A549 (cell line): ENCODE results near the gene CXCL12.

ENCODE experiments used
- BHLHE40 ChIP-seq: IDR thresholded peaks from 2 replicates; pipeline ENCODE4 v1.6.1; 2012; ENCODE audit warnings: low read depth, low read length, inconsistent platforms
- CBX8 ChIP-seq: fragments of 200-600 bp; sonication (generic); IDR thresholded peaks from 2 replicates; pipeline ENCODE4 v1.6.1; 2016
- CTCF ChIP-seq: fragments of >200 bp; sonication (Bioruptor Twin); formaldehyde crosslinking; IDR thresholded peaks from 3 replicates; pipeline ENCODE4 v1.5.1; 2016
- MAX ChIP-seq: IDR thresholded peaks from 2 replicates; pipeline ENCODE4 v1.6.1; 2012
- NFE2L2 ChIP-seq: fragments of 150-350 bp; conservative IDR thresholded peaks from 2 replicates; pipeline ENCODE4 v1.6.1; 2014; ENCODE audit warnings: low read length
- POLR2A ChIP-seq: IDR thresholded peaks from 2 replicates; pipeline ENCODE4 v1.6.1; 2012; ENCODE audit warnings: mild to moderate bottlenecking, low read length
- RAD21 ChIP-seq, 2 experiments: fragments of >200 bp in 1 of 2; sonication (Bioruptor Twin) in 1 of 2; formaldehyde crosslinking in 1 of 2; IDR thresholded peaks in 1 of 2; conservative IDR thresholded peaks in 1 of 2; 2 replicates in 1 of 2; 3 replicates in 1 of 2; pipeline ENCODE4 v1.6.1; 2012 to 2018; ENCODE audit warnings: inconsistent platforms in 1 of 2
- RCOR1 ChIP-seq: fragments of 150-350 bp; IDR thresholded peaks from 2 replicates; pipeline ENCODE4 v1.6.1; 2014; ENCODE audit warnings: antibody characterized with exemption, low read length, low read depth
- REST ChIP-seq: fragments of 200-600 bp; sonication (generic); IDR thresholded peaks from 2 replicates; pipeline ENCODE4 v1.6.1; 2016; ENCODE audit warnings: antibody characterized with exemption, mild to moderate bottlenecking, moderate library complexity
- SMC3 ChIP-seq: fragments of >200 bp; sonication (Bioruptor Twin); formaldehyde crosslinking; IDR thresholded peaks from 3 replicates; pipeline ENCODE4 v1.6.1; 2018; ENCODE audit warnings: inconsistent platforms

- no peak for TF ChIP-seq RCOR1
- TF ChIP-seq REST, result no peak
- no peak for TF ChIP-seq RAD21 (conservative IDR thresholded peaks at IDR 0.05 in 1 of 2, IDR thresholded peaks at IDR 0.05 in 1 of 2)
- TF ChIP-seq MAX, result no peak
- TF ChIP-seq POLR2A, result no peak
- no peak for TF ChIP-seq CBX8
- no peak for TF ChIP-seq SMC3
- TF ChIP-seq BHLHE40, result no peak
- TF ChIP-seq CTCF, result no peak
- TF ChIP-seq NFE2L2, result no peak
These were observed 12.7 kb downstream of the CXCL12 start for GRCh38 chr10:44372181-44372580.
